ENCODE data around the gene TMIGD1. TPM values are rescaled to one million over a fixed set of nuclear protein-coding genes. Genes with fewer than 3 reads are reported as not detected.

TMIGD1 gene
- total and polyA plus RNA-seq, 2 experiments from 2014 or later, result not detected

GRCh38 chr17:30379303-30379902 is 45.5 kb upstream of the TMIGD1 start:
- peak overlapping the region; percentile 76 for H3K4me3 Mint-ChIP-seq
- peak; percentile 36 for DNase-seq (ENCODE audit: low spot score)
- Histone ChIP-seq H3K4me2 (peak overlapping the region; percentile 87), H3K9me2 (ENCODE audit: insufficient read depth) (no peaks in the 10 kb centered on the region), H3K4me1 (ENCODE audit: insufficient read depth) (peaks cover 58% of the 10 kb centered on the region), H3K27ac (ENCODE audit: low read depth) (no peak overlapping the region), H3K27me3 (ENCODE audit: insufficient read depth) (peaks cover 48% of the 10 kb centered on the region), H3K79me2 (replicated peaks; ENCODE audit: insufficient read depth) (peaks cover 44% of the 10 kb centered on the region), H4K20me1 (replicated peaks; ENCODE audit: insufficient read depth) (peaks cover 12% of the 10 kb centered on the region), H3F3A (replicated peaks; ENCODE audit: low read depth) (no peaks in the 10 kb centered on the region), H3K36me3 (ENCODE audit: insufficient read depth) (no peaks in the 10 kb centered on the region), H3K4me3 (peak overlapping the region; percentile 61), H2AFZ (peak overlapping the region; percentile 61; the same call in 1 of the 2 replicates)
- H3K27me3 Mint-ChIP-seq (ENCODE audit: insufficient read depth, low read depth, poor library complexity), result peaks cover 30% of the 10 kb centered on the region
- H3K4me1 Mint-ChIP-seq, result peaks cover 60% of the 10 kb centered on the region
- no peak overlapping the region for H3K27ac Mint-ChIP-seq
- no peaks in the 10 kb centered on the region; the same call in 2 of the 3 replicates for H3K36me3 Mint-ChIP-seq (ENCODE audit: low read depth)
- no peak for TF ChIP-seq EZH2 (IDR thresholded peaks at IDR 0.05; ENCODE audit: low read depth, unreplicated experiment)
- TF ChIP-seq CREB1 (CRISPR knock-in tag; IDR thresholded peaks at IDR 0.05; ENCODE audit: low read depth), result 0 out of 2 replicates have a peak, but pooled peaks have one; percentile 6
- ATAC-seq, result peak; percentile 19
- H3K9me3 Mint-ChIP-seq, result no peaks in the 10 kb centered on the region

- no peaks in the 10 kb centered on the region for H3F3A ChIP-seq (replicated peaks; ENCODE audit: low read depth)
- H2AFZ ChIP-seq, result peak within 1 kb of the TSS; percentile 92
- Mint-ChIP-seq H3K36me3 (ENCODE audit: low read depth) (no peaks in the 10 kb centered on the region; the same call in 2 of the 3 replicates), H3K27me3 (ENCODE audit: insufficient read depth, low read depth, poor library complexity) (peaks cover 30% of the 10 kb centered on the region), H3K4me1 (peaks cover 60% of the 10 kb centered on the region), H3K27ac (no peak within 1 kb of the TSS), H3K9me3 (no peaks in the 10 kb centered on the region), H3K4me3 (peak within 1 kb of the TSS; percentile 76)
- H3K27ac ChIP-seq (ENCODE audit: low read depth), result no peak within 1 kb of the TSS
- peaks cover 12% of the 10 kb centered on the region for H4K20me1 ChIP-seq (replicated peaks; ENCODE audit: insufficient read depth)
- no peaks in the 10 kb centered on the region for H3K9me2 ChIP-seq (ENCODE audit: insufficient read depth)
- peaks cover 58% of the 10 kb centered on the region for H3K4me1 ChIP-seq (ENCODE audit: insufficient read depth)
- peak within 1 kb of the TSS; percentile 87 for H3K4me2 ChIP-seq
- H3K4me3 ChIP-seq, result peak within 1 kb of the TSS; percentile 61
- ATAC-seq (peak; percentile 90), DNase-seq (ENCODE audit: low spot score) (peak; percentile 97)
- H3K79me2 ChIP-seq (replicated peaks; ENCODE audit: insufficient read depth), result peaks cover 39% of the 10 kb centered on the region
- peaks cover 48% of the 10 kb centered on the region for H3K27me3 ChIP-seq (ENCODE audit: insufficient read depth)
- H3K36me3 ChIP-seq (ENCODE audit: insufficient read depth), result no peaks in the 10 kb centered on the region
- TF ChIP-seq ZNF331 (CRISPR knock-in tag; IDR thresholded peaks at IDR 0.05; ENCODE audit: low read depth) (no peak), ETS1 (IDR thresholded peaks at IDR 0.05) (no peak), EZH2phosphoT487 (IDR thresholded peaks at IDR 0.05; ENCODE audit: unreplicated experiment) (no peak), EZH2 (IDR thresholded peaks at IDR 0.05; ENCODE audit: low read depth, unreplicated experiment) (no peak), POLR2AphosphoS5 (IDR thresholded peaks at IDR 0.05; ENCODE audit: low read depth) (peak; percentile 76), JUNB (IDR thresholded peaks at IDR 0.05; ENCODE audit: unreplicated experiment) (no peak), CREB1 (CRISPR knock-in tag; IDR thresholded peaks at IDR 0.05; ENCODE audit: low read depth) (peak; percentile 88), STAT1 (IDR thresholded peaks at IDR 0.05; ENCODE audit: unreplicated experiment) (no peak), ZNF462 (CRISPR knock-in tag; IDR thresholded peaks at IDR 0.05) (no peak), CTCF (conservative IDR thresholded peaks at IDR 0.05; ENCODE audit: low read depth in 2 of 2) (no peak)
Observed at GRCh38 chr17:30378825-30379302, 45.0 kb upstream of the TMIGD1 start, which contains the start of gene CPD. Gene CPD (plus strand): TSS chr17:30378927. CDS start chr17:30378981, 54 bp downstream.

All from GM23338 (cell line).